ENCODE data around the gene FGF4.

Gene FGF4

GRCh38 chr11:69729252-69729651 is 45.9 kb downstream of the FGF4 start:
- TF ChIP-seq CTCF (IDR thresholded peaks at IDR 0.05; ENCODE audit: low read depth, low read length, missing control alignments): no peak

GRCh38 chr11:69727266-69727665 is 47.9 kb downstream of the FGF4 start:
- no peak for TF ChIP-seq CTCF (IDR thresholded peaks at IDR 0.05; ENCODE audit: low read depth, low read length, missing control alignments)
- no peak overlapping the region for H3K4me3 ChIP-seq (ENCODE audit: low read depth, low read length)

More at GRCh38 chr11:69729252-69729651, 45.9 kb downstream of the FGF4 start:
- no peak overlapping the region for H3K4me3 ChIP-seq (ENCODE audit: low read depth, low read length)
- DNase-seq (ENCODE audit: low read depth): no peak

DNA sequence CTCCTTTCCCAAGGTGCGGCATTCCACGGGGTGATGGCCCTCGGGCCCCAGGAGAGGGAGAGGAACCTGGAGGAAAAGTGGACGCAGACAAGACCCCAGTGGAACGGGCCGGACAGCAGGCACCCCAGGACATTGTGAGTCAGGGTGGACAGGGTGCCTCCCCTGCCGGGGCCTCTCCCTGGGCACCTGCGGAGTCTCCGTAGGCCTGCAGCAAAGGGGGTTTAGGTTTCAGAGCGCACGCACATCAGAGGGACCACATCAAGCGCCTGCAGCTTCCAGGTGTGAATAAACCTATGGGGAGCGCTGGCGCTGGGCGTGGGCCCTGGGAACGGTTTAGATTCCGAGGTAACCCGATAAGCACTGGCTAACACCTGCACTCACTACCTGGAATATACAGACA is 48.7 kb downstream of the FGF4 start:
- H3K4me3 ChIP-seq (ENCODE audit: low read depth, low read length): no peak overlapping the region
- TF ChIP-seq CTCF (IDR thresholded peaks at IDR 0.05; ENCODE audit: low read depth, low read length, missing control alignments): no peak
- no peak for DNase-seq (ENCODE audit: low read depth)

More at GRCh38 chr11:69727266-69727665, 47.9 kb downstream of the FGF4 start:
- no peak for DNase-seq (ENCODE audit: low read depth)

GRCh38 chr11:69726019-69726418 is 49.1 kb downstream of the FGF4 start:
- H3K4me3 ChIP-seq (ENCODE audit: low read depth, low read length): no peak overlapping the region
- DNase-seq (ENCODE audit: low read depth): no peak
- TF ChIP-seq CTCF (IDR thresholded peaks at IDR 0.05; ENCODE audit: low read depth, low read length, missing control alignments): no peak

DNA sequence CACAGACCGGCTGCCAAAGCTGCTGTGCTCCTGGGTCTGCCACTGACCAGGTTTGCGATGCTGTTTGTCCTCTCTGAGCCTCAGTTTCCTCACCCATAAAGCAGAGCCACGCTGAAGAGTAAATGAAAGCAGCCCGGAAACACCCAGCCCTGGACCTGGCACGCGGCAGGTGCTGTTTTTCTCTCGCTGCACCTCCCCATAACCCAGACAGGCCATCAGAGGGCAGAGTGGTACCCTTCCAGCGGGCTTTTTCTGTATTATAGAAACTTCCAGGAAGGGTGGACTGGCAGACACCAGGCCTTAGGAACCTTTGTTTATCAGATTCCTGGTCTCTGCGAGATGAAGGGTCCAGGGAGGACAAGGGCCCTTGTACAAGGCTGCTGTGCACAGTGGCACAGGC is 53.4 kb downstream of the FGF4 start:
- no peak for TF ChIP-seq CTCF (IDR thresholded peaks at IDR 0.05; ENCODE audit: low read depth, low read length, missing control alignments)
- H3K4me3 ChIP-seq (ENCODE audit: low read depth, low read length): no peak overlapping the region
- DNase-seq (ENCODE audit: low read depth): no peak

GRCh38 chr11:69721106-69721505 is 54.0 kb downstream of the FGF4 start:
- TF ChIP-seq CTCF (IDR thresholded peaks at IDR 0.05; ENCODE audit: low read depth, low read length, missing control alignments): no peak
- no peak for DNase-seq (ENCODE audit: low read depth)
- H3K4me3 ChIP-seq (ENCODE audit: low read depth, low read length): no peak overlapping the region

All from GM12864 (cell line).